Measurements from ENCODE around the gene SPAG16. TPM values are rescaled to one million over a fixed set of nuclear protein-coding genes. Genes with fewer than 3 reads are reported as not detected.
A peak's percentile ranks its signal among the peaks of the same experiment; 100 is the strongest.

Gene SPAG16
- total and polyA plus RNA-seq, 2 of the 13 experiments (the other 11 are each of a cell fraction or from before 2014, with no cell fraction given): 9.6 to 26.5 TPM

DNA sequence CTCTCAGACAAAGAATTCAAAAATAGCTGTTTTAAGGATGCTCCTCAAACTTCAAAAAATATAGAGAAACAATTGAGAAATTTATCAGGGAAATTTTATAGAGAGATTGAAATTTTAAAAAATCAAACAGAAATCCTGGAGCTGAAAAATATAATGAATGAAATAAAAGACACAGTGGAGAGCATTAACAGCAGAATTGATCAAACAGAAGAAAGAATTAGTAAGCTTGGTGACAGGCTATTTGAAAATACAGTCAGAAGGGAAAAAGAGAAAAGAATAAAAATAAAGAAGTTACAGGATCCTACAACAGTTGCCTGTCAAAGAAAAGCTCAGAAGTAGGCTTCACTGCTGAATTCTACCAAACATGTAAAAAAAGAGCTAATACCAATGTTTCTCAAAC, 832.8 kb downstream of the SPAG16 start:
- DNase-seq (ENCODE audit: low spot score) (no peak), FAIRE-seq (no peak), ATAC-seq (no peak)
- no peak overlapping the region for H3K9ac ChIP-seq (ENCODE audit: insufficient read depth, low read depth, low read length)
- H4K20me1 ChIP-seq (ENCODE audit: insufficient read depth, low read length): no peaks in the 10 kb centered on the region
- no peak overlapping the region for H3K27ac ChIP-seq (ENCODE audit: extremely low read length, insufficient read depth, low read length)
- intact Hi-C loops (cut with micrococcal nuclease; ENCODE audit: unreplicated experiment): no loop called here
- no peak overlapping the region for H2AFZ ChIP-seq (ENCODE audit: low read length)
- no peaks in the 10 kb centered on the region for H3K36me3 ChIP-seq (replicated peaks in 1 of 2; ENCODE audit: control insufficient read depth in 1 of 2, insufficient read depth in 2 of 2, low read length in 2 of 2)
- peaks cover 29% of the 10 kb centered on the region for H3K9me3 ChIP-seq (ENCODE audit: low read length)
- ChIA-PET CTCF (ENCODE audit: low intra/inter-chr PET ratio, low total read pairs) (no interaction called here), POLR2A (no interaction called here)
- no peak overlapping the region for H3K4me2 ChIP-seq (ENCODE audit: low read depth, low read length)
- no TSS peak for BruUV-seq (replicated peaks)
- no peak overlapping the region for H3K4me3 ChIP-seq (replicated peaks in 1 of 3; ENCODE audit: insufficient read depth in 1 of 3, low read depth in 2 of 3, low read length in 3 of 3)
- no peaks in the 10 kb centered on the region for H3K79me2 ChIP-seq (ENCODE audit: insufficient read depth, low read length)
- H3K27me3 ChIP-seq (ENCODE audit: control insufficient read depth in 1 of 2, insufficient read depth in 2 of 2, low read length in 2 of 2): no peaks in the 10 kb centered on the region
- in situ Hi-C loops (cut with HindIII; ENCODE audit: extremely low pct_ligation_motif_present, low pct_unique_long_range_greater_than_20kb): no loop called here
- TF ChIP-seq ZNF607 (CRISPR knock-in tag; IDR thresholded peaks at IDR 0.05; ENCODE audit: borderline replicate concordance) (no peak), SP2 (CRISPR knock-in tag; IDR thresholded peaks at IDR 0.05) (no peak), ZNF160 (CRISPR knock-in tag; IDR thresholded peaks at IDR 0.05) (peak; percentile 98), TARDBP (CRISPR knock-in tag; IDR thresholded peaks at IDR 0.05) (no peak), GPBP1L1 (CRISPR knock-in tag; IDR thresholded peaks at IDR 0.05) (no peak), IRF2 (CRISPR knock-in tag; IDR thresholded peaks at IDR 0.05) (no peak), GFI1 (CRISPR knock-in tag; IDR thresholded peaks at IDR 0.05; ENCODE audit: borderline replicate concordance) (no peak)
- H3K4me1 ChIP-seq (ENCODE audit: insufficient read depth, low read length): no peaks in the 10 kb centered on the region

- no peak for DNase-seq (ENCODE audit: low spot score)
- no peak for FAIRE-seq
- 4% methylated on average over 6 of the region's 6 CpGs for WGBS (ENCODE audit: low lambda C conversion rate)
- ATAC-seq: no peak
- TF ChIP-seq SMAD9 (CRISPR knock-in tag; IDR thresholded peaks at IDR 0.05): no peak
- peak; percentile 29; the same call in 1 of the 2 replicates for TF ChIP-seq CREB1 (IDR thresholded peaks at IDR 0.05)
- TF ChIP-seq CREB1 (CRISPR knock-in tag; IDR thresholded peaks at IDR 0.05): no peak
- in situ Hi-C loops (cut with HindIII; ENCODE audit: extremely low pct_ligation_motif_present, low pct_unique_long_range_greater_than_20kb) (no loop called here), intact Hi-C loops (cut with micrococcal nuclease; ENCODE audit: unreplicated experiment) (no loop called here)
- Histone ChIP-seq H3K4me2 (ENCODE audit: low read depth, low read length) (no peak overlapping the region), H3K4me3 (replicated peaks in 1 of 3; ENCODE audit: insufficient read depth in 1 of 3, low read depth in 2 of 3, low read length in 3 of 3) (no peak overlapping the region), H2AFZ (ENCODE audit: low read length) (no peak overlapping the region), H3K79me2 (ENCODE audit: insufficient read depth, low read length) (no peaks in the 10 kb centered on the region), H4K20me1 (ENCODE audit: insufficient read depth, low read length) (no peaks in the 10 kb centered on the region), H3K9me3 (ENCODE audit: low read length) (no peaks in the 10 kb centered on the region), H3K9ac (ENCODE audit: insufficient read depth, low read depth, low read length) (no peak overlapping the region), H3K4me1 (ENCODE audit: insufficient read depth, low read length) (no peaks in the 10 kb centered on the region), H3K27me3 (ENCODE audit: control insufficient read depth in 1 of 2, insufficient read depth in 2 of 2, low read length in 2 of 2) (no peaks in the 10 kb centered on the region), H3K27ac (ENCODE audit: extremely low read length, insufficient read depth, low read length) (no peak overlapping the region), H3K36me3 (replicated peaks in 1 of 2; ENCODE audit: control insufficient read depth in 1 of 2, insufficient read depth in 2 of 2, low read length in 2 of 2) (no peaks in the 10 kb centered on the region)
- ChIA-PET CTCF (ENCODE audit: low intra/inter-chr PET ratio, low total read pairs) (no interaction called here), POLR2A (no interaction called here)
- no TSS peak for BruUV-seq (replicated peaks)
Observed at GRCh38 chr2:214126135-214126534, 841.9 kb downstream of the SPAG16 start.
